OCI-LY7 (cell line): Measurements from ENCODE around the gene PACS1.

Experiments used
- CTCF ChIP-seq: fragments of 200-600 bp; sonication (generic); conservative IDR thresholded peaks from 2 replicates; pipeline ENCODE4 v1.5.1; 2014; ENCODE audit warnings: mild to moderate bottlenecking, antibody characterized with exemption, low read length, moderate library complexity, mixed read lengths
- EZH2phosphoT487 ChIP-seq: fragments of 200-600 bp; sonication (generic); IDR thresholded peaks from 2 replicates; pipeline ENCODE4 v1.6.1; 2018; ENCODE audit warnings: low read depth, borderline replicate concordance, mild to moderate bottlenecking, mixed run types, antibody characterized with exemption, low read length, moderate library complexity, mixed read lengths

GRCh38 chr11:66239511-66239910 lies 169.4 kb downstream of the PACS1 start:
- no peak for TF ChIP-seq CTCF
- no peak for TF ChIP-seq EZH2phosphoT487
